Activated CD8-positive, alpha-beta memory T cell treated with anti-CD3 and anti-CD28 coated beads, Interleukin-2, amount 50 U/mL, for 1 hour (primary cell): ENCODE results near the gene ID2.

Source experiments
- DNase-seq: peaks from one replicate; pipeline ENCODE4 v3.0.0-alpha.2; 2020; ENCODE audit errors: extremely low read depth

The ID2 gene

GRCh38 chr2:8648441-8649213 is 33.2 kb upstream of the ID2 start:
- no peak for DNase-seq

- no peak for DNase-seq
Measured at GRCh38 chr2:8649718-8650117, 32.1 kb upstream of the ID2 start.

GRCh38 chr2:8650256-8650655 is 31.6 kb upstream of the ID2 start:
- DNase-seq = no peak

- DNase-seq = no peak
Measured at GRCh38 chr2:8652774-8653426, 29.0 kb upstream of the ID2 start.

GRCh38 chr2:8653485-8653884 is 28.4 kb upstream of the ID2 start:
- no peak for DNase-seq

- DNase-seq = no peak
Measured at GRCh38 chr2:8654041-8654440, 27.8 kb upstream of the ID2 start.

- DNase-seq = no peak
Measured at GRCh38 chr2:8654483-8654882, 27.4 kb upstream of the ID2 start.

- DNase-seq = no peak
Measured at GRCh38 chr2:8656160-8656641, 25.7 kb upstream of the ID2 start.

GRCh38 chr2:8656811-8657210 is 25.0 kb upstream of the ID2 start:
- no peak for DNase-seq

- no peak for DNase-seq
Measured at GRCh38 chr2:8657423-8658062, 24.3 kb upstream of the ID2 start.

- DNase-seq = no peak
Measured at GRCh38 chr2:8658064-8658862, 23.6 kb upstream of the ID2 start.

GRCh38 chr2:8659092-8659734 is 22.6 kb upstream of the ID2 start:
- DNase-seq = no peak

- no peak for DNase-seq
Measured at GRCh38 chr2:8659735-8660492, 21.9 kb upstream of the ID2 start.

- DNase-seq = no peak
Measured at GRCh38 chr2:8661235-8661634, 20.6 kb upstream of the ID2 start.

GRCh38 chr2:8661736-8662135 is 20.1 kb upstream of the ID2 start:
- no peak for DNase-seq

- no peak for DNase-seq
Measured at GRCh38 chr2:8662239-8662879, 19.5 kb upstream of the ID2 start.

- DNase-seq = no peak
Measured at GRCh38 chr2:8663997-8664396, 17.9 kb upstream of the ID2 start.

GRCh38 chr2:8666581-8666980 is 15.3 kb upstream of the ID2 start:
- no peak for DNase-seq

- DNase-seq = no peak
Measured at GRCh38 chr2:8667896-8668512, 13.9 kb upstream of the ID2 start.
